Fibroblast of skin of right quadriceps (primary cell): ENCODE measurements around the gene FZR1.
A peak's percentile ranks its signal among the peaks of the same experiment; 100 is the strongest.

Experiments
- DNase-seq: peaks from one replicate; pipeline ENCODE4 v3.0.0-alpha.2; 2013

Gene FZR1

DNA sequence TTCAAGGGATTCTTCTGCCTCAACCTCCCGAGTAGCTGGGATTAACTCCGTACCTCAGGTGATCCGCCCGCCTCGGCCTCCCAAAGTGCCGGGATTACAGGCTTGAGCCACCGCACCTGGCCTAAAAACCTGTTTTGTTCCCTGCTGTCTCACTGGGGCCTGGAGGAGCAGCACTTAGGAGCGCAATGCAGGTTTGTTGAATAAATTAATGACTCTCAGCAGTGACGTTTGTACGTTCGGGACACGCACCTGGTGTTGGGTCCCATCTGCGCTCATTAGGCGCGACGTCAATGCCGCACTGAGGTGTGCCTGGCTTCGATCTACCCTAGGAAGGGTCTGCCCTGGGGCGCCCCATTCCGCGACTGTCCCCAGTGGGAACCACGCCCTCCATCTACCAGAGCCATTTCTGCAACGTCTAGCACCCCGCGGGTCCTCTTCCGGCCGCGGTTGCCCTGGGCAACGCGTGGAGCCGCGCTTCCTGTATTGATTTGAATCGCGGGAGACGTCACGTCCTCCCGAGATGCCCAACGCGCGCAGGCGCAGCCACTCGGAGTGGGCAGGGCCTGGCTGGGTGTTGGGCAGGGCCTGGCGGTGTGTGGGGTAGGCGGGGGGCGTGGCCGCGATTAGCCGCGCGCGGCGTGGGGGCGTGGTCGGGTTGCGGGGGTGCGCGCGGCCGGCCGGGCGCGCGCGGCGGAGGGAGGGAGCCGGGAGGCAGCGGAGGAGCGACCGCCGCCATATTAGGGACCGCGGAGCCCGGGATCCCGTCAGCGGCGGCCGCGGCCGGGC, at the start of gene FZR1:
Gene FZR1 (plus strand): TSS at position 714 of the 786 bp plus-strand sequence. CDS start 16,679 bp downstream, outside the sequence.
- DNase-seq: peak; percentile 99

GRCh38 chr19:3456925-3457527, 49.1 kb upstream of the FZR1 start:
- DNase-seq: no peak

- DNase-seq: no peak
These were observed 48.4 kb upstream of the FZR1 start for GRCh38 chr19:3457528-3458228.

DNA sequence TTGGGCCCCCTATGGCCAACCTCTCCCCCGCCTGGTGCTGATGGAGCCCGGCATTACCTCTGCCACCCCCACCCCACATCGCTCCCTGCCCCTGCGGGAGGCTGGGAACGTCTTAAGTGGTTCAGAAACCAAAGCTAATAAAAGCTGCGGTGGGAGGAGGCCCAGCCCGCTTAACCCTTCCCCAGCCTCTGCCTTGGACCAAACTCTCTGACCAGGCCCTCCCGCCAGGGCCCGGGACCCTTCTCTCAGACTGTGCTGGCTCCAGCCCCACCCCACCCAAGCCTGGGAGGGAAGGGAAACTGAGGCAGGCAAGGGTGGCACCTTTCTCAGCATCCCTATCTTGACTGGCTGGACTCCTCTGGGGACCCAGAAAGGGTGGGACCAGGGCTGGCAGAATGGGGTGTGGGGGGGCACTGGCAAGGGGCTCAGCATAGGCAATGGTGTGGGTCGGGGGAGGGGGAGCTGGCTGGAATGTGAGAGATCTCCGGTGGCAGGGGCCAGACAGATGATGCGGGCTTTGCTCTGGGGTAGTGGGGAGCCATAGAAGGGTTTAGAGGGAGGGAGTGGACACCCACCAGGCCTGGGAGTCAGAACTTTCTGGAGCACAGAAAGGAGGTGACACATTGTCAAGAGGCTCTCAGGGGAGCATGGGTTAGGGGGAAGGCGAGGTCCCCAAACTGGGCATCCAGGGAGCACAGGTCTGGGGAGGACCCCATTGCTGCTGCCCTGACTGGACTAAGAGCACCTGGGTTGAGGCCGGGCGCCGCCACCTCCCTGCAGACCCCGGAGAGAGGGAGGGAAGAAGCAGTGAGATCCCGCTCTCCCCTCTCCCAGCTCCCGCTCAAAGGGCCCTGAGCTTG, 47.7 kb upstream of the FZR1 start:
- DNase-seq: peak; percentile 55

DNA sequence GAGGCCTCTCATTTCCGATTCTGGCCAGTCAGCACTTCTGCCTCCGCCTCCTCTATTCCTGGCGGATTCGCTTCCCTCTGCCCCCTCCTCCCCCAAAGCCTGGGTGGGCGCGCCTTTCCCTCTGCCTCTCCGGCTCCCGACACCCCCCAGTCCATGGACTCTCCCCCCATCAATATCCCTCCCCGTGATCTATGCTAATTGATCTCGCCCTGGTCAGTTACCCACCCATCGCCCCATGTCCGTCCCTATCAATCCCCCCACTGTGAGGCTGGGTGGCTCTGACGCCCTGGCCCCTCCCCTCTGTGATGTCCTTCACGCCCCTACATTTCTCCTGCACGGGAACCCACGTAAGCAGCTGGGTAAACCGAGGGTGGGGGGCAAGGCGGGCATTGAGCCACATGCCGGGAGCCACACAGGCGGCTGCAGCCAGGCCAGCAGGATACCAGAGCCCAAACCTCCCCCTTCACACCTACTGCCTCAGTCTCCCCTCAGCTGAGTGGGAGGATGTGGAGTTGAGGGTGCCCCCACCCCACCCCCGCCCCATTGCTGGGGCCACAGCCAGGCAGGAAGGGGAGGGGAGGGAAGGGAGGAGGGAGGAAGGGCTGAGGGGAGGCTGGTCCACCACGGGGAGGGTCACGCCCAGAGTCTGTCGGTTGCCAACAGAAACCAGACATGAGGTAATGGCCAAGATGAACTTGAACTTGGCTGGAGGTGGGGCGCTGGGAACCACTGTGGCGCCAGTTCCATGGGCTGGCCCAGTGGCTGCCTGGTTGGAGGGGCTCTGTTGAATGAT, 46.8 kb upstream of the FZR1 start:
- peak; percentile 81 for DNase-seq

GRCh38 chr19:3459965-3460582, 46.0 kb upstream of the FZR1 start:
- no peak for DNase-seq

DNA sequence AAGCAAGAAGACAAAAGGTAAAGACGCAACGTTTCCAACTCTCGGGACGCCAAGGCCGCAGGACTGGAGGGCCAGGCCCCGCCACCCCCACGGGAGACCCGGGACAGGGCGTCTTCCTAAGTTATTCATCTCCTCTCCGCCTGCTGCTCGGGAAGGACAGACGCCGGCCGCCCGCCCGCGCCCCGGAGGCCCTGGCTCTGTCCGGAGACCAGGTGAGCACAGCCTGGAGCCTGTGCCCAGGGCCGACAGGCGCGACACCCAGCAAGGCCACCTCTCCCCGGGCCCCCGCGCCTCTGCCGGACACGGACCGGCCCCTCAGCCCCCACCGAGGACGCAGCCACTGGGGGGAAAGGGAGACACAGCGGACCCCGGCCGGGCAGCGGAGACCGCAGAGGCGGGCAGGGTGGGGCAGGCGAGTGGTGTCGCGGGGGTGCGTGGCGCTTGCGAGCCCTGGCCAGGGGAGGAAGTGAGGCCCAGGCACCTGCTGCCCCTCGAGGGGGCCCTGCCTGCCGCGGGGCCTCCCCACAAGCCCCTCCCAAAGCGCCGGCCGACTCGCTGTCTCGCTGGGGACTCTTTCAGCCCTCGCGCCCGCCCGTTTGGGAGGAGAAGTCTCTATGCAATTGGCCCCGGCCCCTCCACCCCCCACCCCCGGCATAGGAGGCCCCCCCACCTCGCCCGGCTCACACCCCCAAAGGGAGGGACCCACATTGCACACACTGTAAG, 43.0 kb upstream of the FZR1 start:
- DNase-seq: no peak

DNA sequence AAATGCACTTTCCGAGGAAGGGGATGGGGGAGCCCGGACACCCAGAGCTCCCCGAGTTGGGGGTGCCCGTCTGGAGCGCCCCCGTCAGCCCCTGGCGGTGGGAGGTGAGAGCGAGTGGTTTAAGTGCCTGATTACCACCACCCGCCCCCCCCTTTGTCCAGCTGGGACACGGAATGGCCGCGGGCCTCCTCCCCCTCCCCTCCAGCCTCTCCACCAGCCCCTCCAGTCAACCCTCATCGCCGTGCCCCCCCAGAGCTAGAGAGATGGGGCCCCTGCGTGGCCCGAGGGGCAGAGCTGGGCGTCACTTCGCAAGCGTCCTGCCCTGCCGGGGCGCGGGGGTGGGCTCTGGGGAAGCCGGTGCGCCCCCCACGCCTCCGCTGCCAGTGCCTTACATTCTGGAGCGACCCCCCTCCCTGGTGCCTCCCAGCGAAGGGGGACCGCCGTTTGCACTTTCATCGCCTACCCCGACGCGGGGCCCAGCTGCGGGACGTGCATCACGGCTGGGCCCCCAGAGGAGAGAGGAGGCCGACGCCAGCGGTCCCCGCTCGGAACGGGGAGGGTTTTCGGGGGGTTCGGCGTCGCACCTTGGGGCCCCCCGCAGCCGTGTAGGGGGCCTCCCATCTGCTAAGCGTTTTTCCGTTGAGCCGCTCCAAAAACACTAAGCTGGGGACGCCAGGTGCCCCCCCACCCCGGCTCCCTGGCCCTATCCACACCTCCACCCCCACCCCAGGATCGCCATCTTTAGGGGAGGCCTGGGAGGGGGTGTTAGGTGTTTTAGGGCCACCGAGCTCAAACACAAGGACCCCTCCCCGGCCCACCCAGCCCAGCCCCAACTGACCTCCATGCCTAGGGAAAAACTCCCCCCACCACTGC, 42.2 kb upstream of the FZR1 start:
- DNase-seq: no peak

- DNase-seq: no peak
These were observed 41.4 kb upstream of the FZR1 start for GRCh38 chr19:3464587-3465235.

GRCh38 chr19:3465552-3465951, 40.6 kb upstream of the FZR1 start:
- no peak for DNase-seq

DNA sequence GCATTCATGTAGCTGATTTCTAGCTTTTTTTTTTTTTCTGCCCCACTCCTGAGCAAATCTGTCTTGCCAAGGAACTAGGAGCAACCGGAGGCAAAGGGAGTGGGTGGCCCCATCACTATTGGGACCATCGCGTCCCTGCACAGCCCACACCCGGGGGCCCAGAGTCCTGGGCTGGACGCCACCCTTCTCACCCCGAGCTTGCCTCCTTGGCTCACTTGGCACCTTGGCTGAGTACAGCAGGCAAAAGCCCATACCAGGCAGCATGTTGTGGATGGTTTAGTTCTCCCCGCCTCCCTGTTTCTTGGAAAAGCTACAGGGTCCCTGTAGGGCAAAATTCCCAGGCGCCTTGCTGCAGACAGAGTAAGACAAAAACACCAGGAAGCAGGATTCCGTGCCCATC, 39.5 kb upstream of the FZR1 start:
- DNase-seq: no peak

DNA sequence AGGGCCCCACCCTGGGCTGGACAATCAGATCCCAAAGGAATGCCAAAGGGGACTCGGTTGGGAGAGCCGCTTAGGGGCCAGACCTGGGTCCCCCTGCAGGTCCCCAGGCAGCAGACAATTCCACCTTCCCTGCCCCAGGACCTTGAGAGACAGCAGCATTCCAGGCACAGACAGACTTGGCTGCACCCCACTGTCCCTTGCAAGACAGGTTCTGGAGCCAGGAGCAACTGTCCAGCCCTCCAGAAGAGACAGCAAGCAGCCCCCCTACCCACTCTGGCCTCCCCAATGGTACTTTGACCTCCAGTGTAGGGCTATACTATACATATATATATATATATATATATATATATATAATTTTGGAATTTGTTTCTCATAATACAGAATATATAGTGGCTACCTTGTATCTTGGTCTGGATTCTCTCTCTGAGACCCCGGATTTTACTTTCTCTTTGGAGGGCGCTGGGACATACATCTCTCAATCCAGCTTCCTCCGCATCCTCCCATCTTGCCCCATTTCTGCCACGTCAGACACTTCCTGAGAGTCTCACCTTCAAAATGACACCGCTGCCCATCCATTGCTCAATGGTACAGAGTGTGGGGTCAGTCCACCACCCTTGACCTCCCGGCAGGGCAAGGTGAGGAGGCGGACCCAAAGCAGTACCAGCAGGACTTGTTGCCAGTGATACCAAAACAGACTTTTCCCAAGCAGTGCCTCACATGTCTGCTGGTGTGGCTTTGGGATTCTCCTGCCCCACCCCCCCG, 38.5 kb upstream of the FZR1 start:
- no peak for DNase-seq

GRCh38 chr19:3468211-3468610, 37.9 kb upstream of the FZR1 start:
- no peak for DNase-seq

- DNase-seq: no peak
These were observed 36.2 kb upstream of the FZR1 start for GRCh38 chr19:3469638-3470499.

GRCh38 chr19:3470500-3471128, 35.5 kb upstream of the FZR1 start:
- DNase-seq: no peak

DNA sequence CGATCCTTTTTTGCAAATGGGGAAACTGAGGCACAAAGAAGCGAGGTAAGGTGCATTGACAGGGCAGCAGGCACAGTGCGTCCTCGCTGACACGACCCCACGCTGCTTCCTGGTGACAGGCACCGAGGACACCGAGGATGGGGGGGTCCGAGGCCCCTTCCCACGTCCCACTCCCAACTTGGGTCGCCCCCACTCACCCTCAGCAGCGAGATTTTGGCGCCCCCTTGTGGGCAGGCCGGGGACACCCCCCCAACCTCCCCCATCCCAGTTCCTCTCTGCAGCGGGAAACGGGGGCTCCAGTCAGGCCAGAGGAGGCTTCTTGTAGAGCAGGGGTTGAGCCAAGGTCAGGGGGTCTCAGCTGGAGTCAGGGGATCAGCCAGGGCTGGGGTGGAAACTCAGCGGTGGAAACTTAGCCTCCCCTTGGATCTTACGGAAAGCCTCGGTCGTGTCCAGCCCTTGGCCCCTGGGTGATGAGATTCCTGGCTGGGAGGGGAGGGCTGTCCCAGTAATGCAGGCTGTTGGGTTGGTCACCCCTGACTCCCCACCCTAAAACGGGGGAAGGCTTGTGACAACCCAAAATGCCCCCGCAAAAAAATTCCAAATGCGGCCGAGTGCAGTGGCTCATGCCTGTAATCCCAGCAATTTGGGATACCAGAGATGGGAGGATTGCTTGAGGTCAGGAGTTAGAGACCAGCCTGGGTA, 34.0 kb upstream of the FZR1 start:
- DNase-seq: no peak
